Uterus (tissue), 4 donors: ENCODE data around the gene MPL. TPM values are rescaled to one million over a fixed set of nuclear protein-coding genes. Genes with fewer than 3 reads are reported as not detected.

Experiments
- DNase-seq, 2 donors: peaks; one replicate each; pipeline ENCODE4 v3.0.0-alpha.2; 2019 to 2020
- H3K27ac ChIP-seq, 2 donors: fragments of 200-600 bp; sonication (generic); 1 replicate in 1 of 2; 2 replicates in 1 of 2; pipeline ENCODE4 v1.5.1; 2016 to 2018
- H3K27me3 ChIP-seq, 2 donors: fragments of 200-600 bp; sonication (generic); one replicate each; pipeline ENCODE4 v1.5.1; 2018 to 2019; ENCODE audit warnings: control low read depth in 1 of 2
- H3K36me3 ChIP-seq, 2 donors: fragments of 200-600 bp; sonication (generic); one replicate each; pipeline ENCODE4 v1.5.1; 2019; ENCODE audit warnings: control low read depth in 1 of 2
- H3K4me1 ChIP-seq, 2 donors: fragments of 200-600 bp; sonication (generic); one replicate each; pipeline ENCODE4 v1.5.1; 2018 to 2019; ENCODE audit warnings: control low read depth in 1 of 2
- H3K4me3 ChIP-seq, 2 donors: fragments of 200-600 bp; sonication (generic); 1 replicate in 1 of 2; 2 replicates in 1 of 2; pipeline ENCODE4 v1.5.1; 2018 to 2019; ENCODE audit warnings: mild to moderate bottlenecking in 1 of 2
- H3K9me3 ChIP-seq, 2 donors: fragments of 200-600 bp; sonication (generic); one replicate each; pipeline ENCODE4 v1.5.1; 2019; ENCODE audit warnings: control low read depth in 1 of 2
- POLR2A ChIP-seq, 2 donors: fragments of 450-650 bp; IDR thresholded peaks; one replicate each; pipeline ENCODE4 v1.6.1; 2016; ENCODE audit warnings: antibody characterized with exemption in 2 of 2, mild to moderate bottlenecking in 1 of 2, moderate library complexity in 1 of 2
- intact Hi-C: fragments of 100-400 bp; cut with DNase I; formaldehyde crosslinking; loops from one replicate; pipeline ENCODE4 v1.15.1; 2023; ENCODE audit warnings: low total_unique reads
- total RNA-seq, 4 donors: library from RNA; depleted of rRNA in 3 of 4; stranded (reverse); fragments of >200 nt in 3 of 4; gene quantifications; one replicate each; pipeline versions ENCODE4 v1.1.0 to v1.2.4, GENCODE V29; 2014 to 2023
- TF ChIP-seq, protein P1 (sequence below), 4 experiments: fragments of 200-600 bp in 2 of 4; fragments of 450-650 bp in 2 of 4; sonication (generic) in 2 of 4; IDR thresholded peaks; one replicate each; pipeline ENCODE4 v1.5.1; 2016 to 2019; ENCODE audit warnings: antibody characterized with exemption in 4 of 4, mild to moderate bottlenecking in 2 of 4, moderate library complexity in 1 of 4
- donor health status: DM: yes; HTN: yes; CAD: no.

MPL gene
- total RNA-seq, 4 donors from 2014 or later: 1.3 TPM; not detected in 3

DNA sequence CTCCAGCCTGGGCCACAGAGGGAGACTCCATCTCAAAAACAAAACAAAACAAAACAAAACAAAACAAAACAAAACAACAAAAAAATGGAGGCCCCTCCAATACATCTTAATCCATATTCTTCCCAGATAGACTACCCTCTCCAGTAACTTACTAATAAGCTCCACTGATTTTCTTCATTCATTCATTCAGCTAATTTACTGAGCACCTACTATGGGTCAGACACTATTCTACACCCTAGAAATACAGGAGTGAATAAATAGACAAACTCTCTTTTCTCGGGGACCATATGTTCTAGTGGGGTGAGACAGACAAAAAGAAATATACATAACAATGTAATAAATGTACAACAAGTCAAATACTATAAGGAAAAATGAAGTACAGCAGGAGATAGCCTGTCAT is 13.4 kb downstream of the MPL start:
- H3K9me3 ChIP-seq: no peaks in the 10 kb centered on the region
- H3K27ac ChIP-seq: no peak overlapping the region
- no peak for DNase-seq
- H3K36me3 ChIP-seq: no peaks in the 10 kb centered on the region
- H3K4me3 ChIP-seq: no peak overlapping the region
- intact Hi-C loops: no loop called here
- H3K4me1 ChIP-seq: no peaks in the 10 kb centered on the region
- H3K27me3 ChIP-seq: no peaks in the 10 kb centered on the region
- TF ChIP-seq, protein P1, sequence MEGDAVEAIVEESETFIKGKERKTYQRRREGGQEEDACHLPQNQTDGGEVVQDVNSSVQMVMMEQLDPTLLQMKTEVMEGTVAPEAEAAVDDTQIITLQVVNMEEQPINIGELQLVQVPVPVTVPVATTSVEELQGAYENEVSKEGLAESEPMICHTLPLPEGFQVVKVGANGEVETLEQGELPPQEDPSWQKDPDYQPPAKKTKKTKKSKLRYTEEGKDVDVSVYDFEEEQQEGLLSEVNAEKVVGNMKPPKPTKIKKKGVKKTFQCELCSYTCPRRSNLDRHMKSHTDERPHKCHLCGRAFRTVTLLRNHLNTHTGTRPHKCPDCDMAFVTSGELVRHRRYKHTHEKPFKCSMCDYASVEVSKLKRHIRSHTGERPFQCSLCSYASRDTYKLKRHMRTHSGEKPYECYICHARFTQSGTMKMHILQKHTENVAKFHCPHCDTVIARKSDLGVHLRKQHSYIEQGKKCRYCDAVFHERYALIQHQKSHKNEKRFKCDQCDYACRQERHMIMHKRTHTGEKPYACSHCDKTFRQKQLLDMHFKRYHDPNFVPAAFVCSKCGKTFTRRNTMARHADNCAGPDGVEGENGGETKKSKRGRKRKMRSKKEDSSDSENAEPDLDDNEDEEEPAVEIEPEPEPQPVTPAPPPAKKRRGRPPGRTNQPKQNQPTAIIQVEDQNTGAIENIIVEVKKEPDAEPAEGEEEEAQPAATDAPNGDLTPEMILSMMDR (IDR thresholded peaks at IDR 0.05): no peak
- TF ChIP-seq POLR2A (IDR thresholded peaks at IDR 0.05): no peak

DNA sequence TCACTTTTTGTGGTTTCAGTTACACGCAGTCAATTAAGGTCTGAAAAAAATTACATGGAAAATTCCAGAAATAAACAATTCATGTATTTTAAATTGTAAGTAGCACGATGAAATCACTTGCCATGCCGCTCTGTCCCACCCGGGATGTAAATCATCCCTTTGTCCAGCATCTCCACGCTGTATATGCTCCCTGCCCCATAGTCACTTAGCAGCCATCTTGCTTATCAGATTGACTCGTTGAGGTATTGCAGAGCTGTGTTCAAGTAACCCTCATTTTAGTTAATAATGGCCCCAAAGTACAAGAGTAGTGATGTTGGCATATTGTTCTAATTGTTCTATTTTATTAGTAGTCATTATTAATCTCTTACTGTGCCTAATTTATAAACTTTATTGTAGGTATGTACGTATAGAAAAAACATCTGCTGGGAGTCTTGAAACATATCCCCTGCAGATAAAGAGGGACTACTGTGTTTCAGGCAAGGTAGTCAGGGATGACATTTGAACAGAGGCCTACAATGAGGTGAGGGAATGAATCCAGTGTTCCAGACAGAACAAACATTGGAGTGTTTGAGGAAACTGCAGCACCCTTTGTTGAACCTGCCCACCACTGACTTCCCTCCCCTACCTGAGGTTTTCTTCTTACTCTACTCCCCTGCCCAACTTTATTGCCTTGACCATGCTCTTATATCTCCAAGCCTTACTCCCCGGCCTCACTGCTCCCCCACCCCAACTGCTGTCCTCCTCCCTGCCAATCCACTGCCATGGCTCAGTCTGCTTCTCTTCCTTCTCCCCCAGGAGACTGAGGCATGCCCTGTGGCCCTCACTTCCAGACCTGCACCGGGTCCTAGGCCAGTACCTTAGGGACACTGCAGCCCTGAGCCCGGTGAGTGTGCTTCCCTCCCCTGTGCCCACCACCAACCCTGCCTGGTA is 14.1 kb downstream of the MPL start:
- no peaks in the 10 kb centered on the region for H3K27me3 ChIP-seq
- no peak overlapping the region for H3K4me3 ChIP-seq
- no peaks in the 10 kb centered on the region for H3K4me1 ChIP-seq
- no peak overlapping the region for H3K27ac ChIP-seq
- intact Hi-C loops: no loop called here
- DNase-seq: no peak
- H3K36me3 ChIP-seq: no peaks in the 10 kb centered on the region
- TF ChIP-seq, protein P1 (IDR thresholded peaks at IDR 0.05): no peak
- TF ChIP-seq POLR2A (IDR thresholded peaks at IDR 0.05): no peak
- no peaks in the 10 kb centered on the region for H3K9me3 ChIP-seq

DNA sequence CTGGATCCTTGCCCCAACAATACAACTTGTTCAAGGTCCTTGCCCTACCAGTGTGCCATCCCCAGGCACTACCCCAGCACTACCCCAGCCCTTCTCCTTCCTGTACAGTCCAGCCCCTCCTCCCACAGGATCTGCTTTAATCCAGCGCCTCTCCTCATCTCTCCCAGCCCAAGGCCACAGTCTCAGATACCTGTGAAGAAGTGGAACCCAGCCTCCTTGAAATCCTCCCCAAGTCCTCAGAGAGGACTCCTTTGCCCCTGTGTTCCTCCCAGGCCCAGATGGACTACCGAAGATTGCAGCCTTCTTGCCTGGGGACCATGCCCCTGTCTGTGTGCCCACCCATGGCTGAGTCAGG is 14.7 kb downstream of the MPL start:
- intact Hi-C loops: no loop called here
- Histone ChIP-seq H3K27me3 (no peaks in the 10 kb centered on the region), H3K27ac (no peak overlapping the region), H3K9me3 (no peaks in the 10 kb centered on the region), H3K36me3 (no peaks in the 10 kb centered on the region), H3K4me1 (no peaks in the 10 kb centered on the region), H3K4me3 (no peak overlapping the region)
- no peak for TF ChIP-seq POLR2A (IDR thresholded peaks at IDR 0.05)
- TF ChIP-seq, protein P1 (IDR thresholded peaks at IDR 0.05): no peak
- DNase-seq: no peak

DNA sequence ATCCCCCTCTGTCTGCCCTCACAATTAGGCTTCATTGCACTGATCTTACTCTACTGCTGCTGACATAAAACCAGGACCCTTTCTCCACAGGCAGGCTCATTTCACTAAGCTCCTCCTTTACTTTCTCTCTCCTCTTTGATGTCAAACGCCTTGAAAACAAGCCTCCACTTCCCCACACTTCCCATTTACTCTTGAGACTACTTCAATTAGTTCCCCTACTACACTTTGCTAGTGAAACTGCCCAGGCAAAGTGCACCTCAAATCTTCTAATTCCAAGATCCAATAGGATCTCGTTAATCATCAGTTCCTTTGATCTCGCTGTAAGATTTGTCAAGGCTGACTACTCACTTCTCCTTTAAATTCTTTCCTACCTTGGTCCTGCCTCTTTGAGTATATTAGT is 15.3 kb downstream of the MPL start:
- TF ChIP-seq, protein P1 (IDR thresholded peaks at IDR 0.05): no peak
- no peak for TF ChIP-seq POLR2A (IDR thresholded peaks at IDR 0.05)
- H3K9me3 ChIP-seq: no peaks in the 10 kb centered on the region
- no peak overlapping the region for H3K4me3 ChIP-seq
- no peak for DNase-seq
- intact Hi-C loops: no loop called here
- no peaks in the 10 kb centered on the region for H3K36me3 ChIP-seq
- H3K27me3 ChIP-seq: no peaks in the 10 kb centered on the region
- H3K27ac ChIP-seq: no peak overlapping the region
- H3K4me1 ChIP-seq: no peaks in the 10 kb centered on the region

DNA sequence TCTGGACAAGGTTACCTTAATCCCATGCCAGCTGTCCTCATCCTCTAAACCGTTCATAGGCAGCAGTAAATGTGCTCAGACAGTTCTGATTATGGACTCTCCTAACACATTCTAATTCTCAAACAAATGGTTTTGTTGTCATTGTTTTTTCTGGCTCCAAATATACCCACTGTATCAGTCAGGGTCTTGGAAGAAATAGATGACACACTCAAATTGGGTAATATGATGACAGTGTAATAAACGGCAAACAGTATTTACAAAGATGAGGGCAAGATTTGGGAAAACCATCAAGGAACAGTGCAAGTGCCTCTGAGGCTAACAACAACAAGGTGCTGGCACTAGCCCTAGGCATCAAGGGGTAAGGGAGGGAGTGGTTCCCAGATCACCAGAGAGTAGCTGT is 16.9 kb downstream of the MPL start:
- intact Hi-C loops: no loop called here
- no peaks in the 10 kb centered on the region for H3K9me3 ChIP-seq
- no peaks in the 10 kb centered on the region for H3K36me3 ChIP-seq
- no peak for TF ChIP-seq POLR2A (IDR thresholded peaks at IDR 0.05)
- TF ChIP-seq, protein P1 (IDR thresholded peaks at IDR 0.05): no peak
- no peaks in the 10 kb centered on the region for H3K27me3 ChIP-seq
- no peak for DNase-seq
- no peak overlapping the region for H3K27ac ChIP-seq
- H3K4me3 ChIP-seq: no peak overlapping the region
- H3K4me1 ChIP-seq: peaks cover 0 to 5% of the 10 kb centered on the region in 2 donors
